GM12874 (cell line): Measurements from ENCODE around the gene NRL.
A peak's percentile ranks its signal among the peaks of the same experiment; 100 is the strongest.

Experiments
- TF ChIP-seq, protein P1 (sequence below): IDR thresholded peaks from 2 replicates; pipeline ENCODE4 v1.5.1; 2011; ENCODE audit warnings: low read depth, mild to moderate bottlenecking, control low read depth, low read length, moderate library complexity; ENCODE audit not compliant: insufficient read depth

NRL gene

DNA sequence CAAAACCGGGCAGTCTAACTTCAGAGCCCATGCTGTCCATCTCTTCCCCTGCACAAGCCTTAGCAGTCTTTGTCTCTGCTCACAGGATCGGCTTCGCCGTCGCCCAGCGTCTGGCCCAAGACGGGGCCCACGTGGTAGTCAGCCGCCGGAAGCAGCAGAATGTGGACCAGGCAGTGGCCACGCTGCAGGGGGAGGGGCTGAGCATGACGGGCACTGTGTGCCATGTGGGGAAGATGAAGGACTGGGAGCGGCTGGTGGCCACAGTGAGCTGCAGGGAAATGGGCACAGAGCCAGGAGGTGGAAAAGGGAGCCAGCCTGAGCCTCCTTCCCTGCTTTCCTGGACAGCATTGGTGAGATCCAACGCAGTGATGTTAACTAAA is 77.1 kb downstream of the NRL start:
- TF ChIP-seq, protein P1, sequence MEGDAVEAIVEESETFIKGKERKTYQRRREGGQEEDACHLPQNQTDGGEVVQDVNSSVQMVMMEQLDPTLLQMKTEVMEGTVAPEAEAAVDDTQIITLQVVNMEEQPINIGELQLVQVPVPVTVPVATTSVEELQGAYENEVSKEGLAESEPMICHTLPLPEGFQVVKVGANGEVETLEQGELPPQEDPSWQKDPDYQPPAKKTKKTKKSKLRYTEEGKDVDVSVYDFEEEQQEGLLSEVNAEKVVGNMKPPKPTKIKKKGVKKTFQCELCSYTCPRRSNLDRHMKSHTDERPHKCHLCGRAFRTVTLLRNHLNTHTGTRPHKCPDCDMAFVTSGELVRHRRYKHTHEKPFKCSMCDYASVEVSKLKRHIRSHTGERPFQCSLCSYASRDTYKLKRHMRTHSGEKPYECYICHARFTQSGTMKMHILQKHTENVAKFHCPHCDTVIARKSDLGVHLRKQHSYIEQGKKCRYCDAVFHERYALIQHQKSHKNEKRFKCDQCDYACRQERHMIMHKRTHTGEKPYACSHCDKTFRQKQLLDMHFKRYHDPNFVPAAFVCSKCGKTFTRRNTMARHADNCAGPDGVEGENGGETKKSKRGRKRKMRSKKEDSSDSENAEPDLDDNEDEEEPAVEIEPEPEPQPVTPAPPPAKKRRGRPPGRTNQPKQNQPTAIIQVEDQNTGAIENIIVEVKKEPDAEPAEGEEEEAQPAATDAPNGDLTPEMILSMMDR: no peak

- TF ChIP-seq, protein P1: peak; percentile 81
These were observed 78.4 kb downstream of the NRL start for GRCh38 chr14:24036169-24036962.

DNA sequence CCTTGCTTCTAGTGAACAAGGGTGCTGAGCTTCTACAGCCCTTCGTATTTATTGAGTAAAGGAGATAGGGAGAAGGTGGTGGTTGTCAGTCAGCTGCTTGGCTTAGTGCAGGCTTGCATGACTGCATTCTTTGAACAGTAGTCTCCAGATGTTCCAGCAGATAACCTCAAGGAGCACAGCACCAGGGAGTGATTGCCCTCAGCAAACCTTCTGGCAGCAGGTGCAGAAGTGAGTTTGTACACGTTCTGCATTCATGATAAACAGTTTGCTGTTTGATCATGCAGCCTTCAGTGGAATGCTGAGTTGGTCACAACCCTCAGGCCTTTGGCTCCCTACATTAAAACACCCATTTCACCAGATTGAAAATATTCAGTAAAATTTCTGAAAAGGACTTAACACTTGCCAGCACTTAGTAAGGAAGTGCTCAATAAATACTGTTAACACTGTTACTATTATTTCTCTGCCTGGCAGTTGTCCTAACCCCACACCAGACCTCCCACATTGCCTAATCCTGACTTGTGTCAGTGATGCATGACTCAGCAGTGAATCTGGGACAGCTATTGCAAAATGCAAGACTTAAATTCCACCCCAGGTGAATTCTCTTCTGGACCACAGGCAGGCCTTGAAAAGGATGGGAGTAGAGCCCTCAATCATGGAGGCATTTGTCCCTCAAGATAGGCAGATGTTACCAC is 81.9 kb downstream of the NRL start:
- TF ChIP-seq, protein P1: no peak
